Measurements from ENCODE around the gene TOLLIP.

The TOLLIP gene

GRCh38 chr11:1231396-1232020, 77.9 kb downstream of the TOLLIP start:
- no peak for DNase-seq (ENCODE audit: low read depth)

GRCh38 chr11:1230456-1231395, 78.7 kb downstream of the TOLLIP start:
- DNase-seq (ENCODE audit: low read depth): no peak

GRCh38 chr11:1230121-1230455, 79.3 kb downstream of the TOLLIP start:
- no peak for DNase-seq (ENCODE audit: low read depth)

- no peak for DNase-seq (ENCODE audit: low read depth)
These were observed 79.8 kb downstream of the TOLLIP start for GRCh38 chr11:1229471-1230120.

GRCh38 chr11:1228921-1229451, 80.4 kb downstream of the TOLLIP start:
- DNase-seq (ENCODE audit: low read depth): no peak

- DNase-seq (ENCODE audit: low read depth): no peak
These were observed 81.2 kb downstream of the TOLLIP start for GRCh38 chr11:1228101-1228821.

GRCh38 chr11:1227551-1228100, 81.8 kb downstream of the TOLLIP start:
- no peak for DNase-seq (ENCODE audit: low read depth)

GRCh38 chr11:1226986-1227550, 82.4 kb downstream of the TOLLIP start:
- DNase-seq (ENCODE audit: low read depth): no peak

- DNase-seq (ENCODE audit: low read depth): no peak
These were observed 83.0 kb downstream of the TOLLIP start for GRCh38 chr11:1226226-1226985.

GRCh38 chr11:1225386-1226225, 83.8 kb downstream of the TOLLIP start:
- DNase-seq (ENCODE audit: low read depth): no peak

- DNase-seq (ENCODE audit: low read depth): no peak
These were observed 84.7 kb downstream of the TOLLIP start for GRCh38 chr11:1224491-1225385.

Data from activated T-helper 1 cell treated with Interleukin-2 at 50 U/mL for 16 hours (primary cell).